HEK293T (cell line): ENCODE measurements around the gene PIK3CB.

ENCODE experiments used
- CTCF ChIA-PET: fragments of 350-600 bp; formaldehyde crosslinking; extraction: SDS; loops from one replicate; lab custom pipeline; 2021; ENCODE audit warnings: antibody characterized with exemption, inconsistent platforms; lab: Yijun Ruan, JAX
- POLR2A ChIA-PET: fragments of 350-600 bp; formaldehyde crosslinking; extraction: SDS; loops from one replicate; lab custom pipeline; 2020; ENCODE audit warnings: antibody characterized with exemption, inconsistent platforms; lab: Yijun Ruan, JAX
- DNase-seq: peaks from one replicate; pipeline ENCODE4 v3.0.0; 2012; ENCODE audit warnings: mixed read lengths; ENCODE audit errors: extremely low spot score
- ARNT ChIP-seq: fragments of 450-650 bp; IDR thresholded peaks from 2 replicates; pipeline ENCODE4 v1.6.1; 2017; ENCODE audit warnings: mild to moderate bottlenecking
- BHLHE40 ChIP-seq: fragments of 450-650 bp; IDR thresholded peaks from 2 replicates; pipeline ENCODE4 v1.6.1; 2016; ENCODE audit warnings: mild to moderate bottlenecking, moderate library complexity, borderline replicate concordance
- CTBP1 ChIP-seq: fragments of 450-650 bp; IDR thresholded peaks from 2 replicates; pipeline ENCODE4 v1.6.1; 2016; ENCODE audit warnings: borderline replicate concordance
- ELF4 ChIP-seq: fragments of 450-650 bp; IDR thresholded peaks from 2 replicates; pipeline ENCODE4 v1.6.1; 2017; ENCODE audit warnings: antibody characterized with exemption
- FOXA1 ChIP-seq: fragments of 450-650 bp; IDR thresholded peaks from 2 replicates; pipeline ENCODE4 v1.6.1; 2016; ENCODE audit warnings: mild to moderate bottlenecking
- FOXK2 ChIP-seq: fragments of 450-650 bp; IDR thresholded peaks from 2 replicates; pipeline ENCODE4 v1.6.1; 2016; ENCODE audit warnings: mild to moderate bottlenecking
- FOXM1 ChIP-seq: fragments of 450-650 bp; IDR thresholded peaks from 2 replicates; pipeline ENCODE4 v1.6.1; 2017; ENCODE audit warnings: mild to moderate bottlenecking, borderline replicate concordance
- HDGF ChIP-seq: fragments of 450-650 bp; IDR thresholded peaks from 2 replicates; pipeline ENCODE4 v1.6.1; 2017; ENCODE audit warnings: antibody characterized with exemption, borderline replicate concordance
- L3MBTL2 ChIP-seq: fragments of 450-650 bp; conservative IDR thresholded peaks from 2 replicates; pipeline ENCODE4 v1.6.1; 2016; ENCODE audit warnings: mild to moderate bottlenecking
- LEF1 ChIP-seq: fragments of 450-650 bp; IDR thresholded peaks from 2 replicates; pipeline ENCODE4 v1.6.1; 2017; ENCODE audit warnings: mild to moderate bottlenecking, borderline replicate concordance
- NFRKB ChIP-seq: fragments of 450-650 bp; IDR thresholded peaks from 2 replicates; pipeline ENCODE4 v1.6.1; 2016; ENCODE audit warnings: mild to moderate bottlenecking, moderate library complexity
- PKNOX1 ChIP-seq: fragments of 450-650 bp; IDR thresholded peaks from 2 replicates; pipeline ENCODE4 v1.6.1; 2016
- SP1 ChIP-seq: fragments of 450-650 bp; IDR thresholded peaks from 2 replicates; pipeline ENCODE4 v1.6.1; 2017
- SUZ12 ChIP-seq: fragments of 450-650 bp; IDR thresholded peaks from 2 replicates; pipeline ENCODE4 v1.6.1; 2016; ENCODE audit warnings: mild to moderate bottlenecking
- TARDBP ChIP-seq: fragments of 450-650 bp; IDR thresholded peaks from 2 replicates; pipeline ENCODE4 v1.6.1; 2016
- ZNF384 ChIP-seq: fragments of 450-650 bp; IDR thresholded peaks from 2 replicates; pipeline ENCODE4 v1.6.1; 2016

PIK3CB gene

GRCh38 chr3:138834596-138835396 is at the start of gene PIK3CB:
Gene PIK3CB, minus strand, starts transcription at chr3:138834928. Its CDS starts 75,585 bp downstream, at chr3:138759343.
- POLR2A ChIA-PET: interaction anchor here (1.2 to 2.8 kb wide), 2 partner anchors 17 to 81 kb away, joined by 4 to 11 read pairs; no protein-coding TSS in a partner anchor
- no peak for TF ChIP-seq HDGF
- TF ChIP-seq FOXK2: no peak
- peak; percentile 20; the same call in 1 of the 2 replicates for TF ChIP-seq FOXM1
- peak; percentile 10; the same call in 1 of the 2 replicates for TF ChIP-seq ELF4

GRCh38 chr3:138881233-138881632 is 46.5 kb upstream of the PIK3CB start:
- no peak for DNase-seq
- ChIA-PET POLR2A (no interaction called here), CTCF (no interaction called here)
- TF ChIP-seq LEF1 (no peak), L3MBTL2 (no peak), CTBP1 (no peak), FOXM1 (no peak), SUZ12 (no peak), FOXA1 (no peak), TARDBP (no peak), BHLHE40 (no peak), ZNF384 (no peak), ARNT (no peak), NFRKB (no peak), HDGF (no peak), PKNOX1 (no peak), ELF4 (no peak), SP1 (no peak), FOXK2 (no peak)

More at GRCh38 chr3:138834596-138835396, at the start of gene PIK3CB:
- CTCF ChIA-PET: interaction anchor here (1.7 kb wide), 1 partner anchor 81 kb away, joined by 7 read pairs; no protein-coding TSS in a partner anchor
- DNase-seq: peak; percentile 89

- CTCF ChIA-PET: no interaction called here
- POLR2A ChIA-PET: no interaction called here
- no peak for DNase-seq
- TF ChIP-seq CTBP1: no peak
- TF ChIP-seq ARNT: no peak
- no peak for TF ChIP-seq SUZ12
- no peak for TF ChIP-seq FOXA1
- no peak for TF ChIP-seq TARDBP
- no peak for TF ChIP-seq FOXK2
These were observed 45.0 kb upstream of the PIK3CB start for GRCh38 chr3:138879541-138880380.

GRCh38 chr3:138877226-138877625 is 42.5 kb upstream of the PIK3CB start:
- ChIA-PET CTCF (interaction anchor here (0.6 kb wide), 1 partner anchor 20 kb away, joined by 5 read pairs; no protein-coding TSS in a partner anchor), POLR2A (no interaction called here)
- TF ChIP-seq CTBP1: no peak
- TF ChIP-seq BHLHE40: no peak
- DNase-seq: no peak

GRCh38 chr3:138875754-138876664 is 41.3 kb upstream of the PIK3CB start:
- POLR2A ChIA-PET: no interaction called here
- CTCF ChIA-PET: no interaction called here

More at GRCh38 chr3:138875754-138876664, 41.3 kb upstream of the PIK3CB start:
- no peak for TF ChIP-seq LEF1
- no peak for TF ChIP-seq SP1
- no peak for TF ChIP-seq TARDBP
- TF ChIP-seq ELF4: no peak
- TF ChIP-seq HDGF: no peak
- no peak for TF ChIP-seq L3MBTL2
- no peak for TF ChIP-seq FOXK2
- no peak for TF ChIP-seq BHLHE40
- TF ChIP-seq PKNOX1: no peak
- no peak for DNase-seq
